Activated CD8-positive, alpha-beta T cell treated with anti-CD3 and anti-CD28 coated beads for 36 hours (primary cell): ENCODE measurements around the gene MED26. TPM values are rescaled to one million over a fixed set of nuclear protein-coding genes. Genes with fewer than 3 reads are reported as not detected.
A peak's percentile ranks its signal among the peaks of the same experiment; 100 is the strongest.

Source experiments
- ATAC-seq: fragments of 200-7000 bp; cut with Tn5 transposase; one replicate; pipeline ENCODE4 v1.10.0; 2021; ENCODE audit warnings: mild to moderate bottlenecking, moderate library complexity
- CTCF ChIA-PET: fragments of 350-600 bp; sonication (Branson Sonifier 250); formaldehyde crosslinking; loops from one replicate; lab custom pipeline; 2021; ENCODE audit warnings: antibody characterized with exemption; lab: Charles Lee
- POLR2A ChIA-PET: fragments of 350-600 bp; sonication (Branson Sonifier 250); formaldehyde crosslinking; loops from one replicate; lab custom pipeline; 2021; ENCODE audit warnings: antibody characterized with exemption; lab: Charles Lee
- DNase-seq: peaks from one replicate; pipeline ENCODE4 v3.0.0-alpha.2; 2020
- H3K27ac Mint-ChIP-seq: one replicate; pipeline ENCODE4 v1.8.0; 2021; ENCODE audit warnings: mild to moderate bottlenecking, mixed read lengths
- H3K27me3 Mint-ChIP-seq: one replicate; pipeline ENCODE4 v1.8.0; 2021; ENCODE audit warnings: mixed read lengths
- H3K36me3 Mint-ChIP-seq: one replicate; pipeline ENCODE4 v1.8.0; 2021; ENCODE audit warnings: low read depth, mixed read lengths
- H3K4me1 Mint-ChIP-seq: one replicate; pipeline ENCODE4 v1.8.0; 2021; ENCODE audit warnings: low read depth, mixed read lengths
- H3K4me3 Mint-ChIP-seq: one replicate; pipeline ENCODE4 v1.8.0; 2021; ENCODE audit warnings: mild to moderate bottlenecking, moderate library complexity, mixed read lengths
- H3K9me3 Mint-ChIP-seq: one replicate; pipeline ENCODE4 v1.8.0; 2021; ENCODE audit warnings: mixed read lengths
- intact Hi-C: fragments of 100-400 bp; cut with micrococcal nuclease; formaldehyde crosslinking; loops from one replicate; pipeline ENCODE4 v1.10.0; 2022
- total RNA-seq, 2 experiments: library from RNA; stranded (reverse); gene quantifications; one replicate each; pipeline ENCODE4 v1.2.3, GENCODE V29; 2021
- TF ChIP-seq, protein P1 (sequence below): fragments of 200-600 bp; IDR thresholded peaks from one replicate; pipeline ENCODE4 v1.8.0; 2022; ENCODE audit warnings: antibody characterized with exemption, mild to moderate bottlenecking

The MED26 gene
- total RNA-seq, 2 experiments from 2014 or later: 14.2 to 19.3 TPM

DNA sequence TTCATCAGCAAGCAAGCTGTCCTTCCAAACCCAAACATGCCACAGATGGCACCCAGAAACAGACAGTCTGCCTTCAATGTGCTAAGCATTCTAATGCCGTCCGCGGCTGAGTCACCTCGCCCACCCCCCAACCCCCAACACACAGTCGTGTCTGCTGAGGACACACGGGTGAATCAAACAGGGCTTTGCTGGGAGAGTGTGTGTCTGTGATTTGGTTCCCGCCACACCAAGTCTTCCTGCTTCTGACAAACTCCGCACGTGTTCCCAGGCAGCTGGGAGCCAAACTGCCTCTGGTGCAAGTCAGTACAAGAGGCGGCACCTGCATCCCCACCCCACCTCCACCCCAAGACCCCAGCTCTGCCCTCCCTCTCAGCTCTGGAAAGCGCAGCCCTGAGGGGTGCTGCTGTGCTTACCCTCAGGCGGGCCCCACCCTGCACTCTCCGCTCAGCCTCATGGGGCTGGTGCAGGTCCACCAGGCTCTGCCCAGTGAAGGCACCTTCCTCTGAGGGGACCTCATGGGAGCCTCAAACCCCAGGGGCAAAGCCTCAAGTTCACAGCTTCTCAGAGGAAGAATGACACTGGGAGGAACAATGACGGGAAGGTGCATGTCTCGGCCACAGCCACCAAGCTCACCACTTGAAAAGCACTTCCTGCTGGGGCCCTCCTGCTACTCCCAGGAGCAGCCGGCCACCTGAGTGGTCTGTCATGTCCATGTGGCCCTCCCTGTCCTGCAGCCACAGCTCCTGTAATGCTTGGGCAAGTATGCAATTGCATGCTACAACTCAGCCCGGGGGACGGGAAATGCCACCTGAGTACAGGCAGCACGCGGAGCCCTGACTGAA lies 40.8 kb downstream of the MED26 start:
- no peaks in the 10 kb centered on the region for H3K9me3 Mint-ChIP-seq
- peak overlapping the region; percentile 87 for H3K4me3 Mint-ChIP-seq
- TF ChIP-seq, protein P1, sequence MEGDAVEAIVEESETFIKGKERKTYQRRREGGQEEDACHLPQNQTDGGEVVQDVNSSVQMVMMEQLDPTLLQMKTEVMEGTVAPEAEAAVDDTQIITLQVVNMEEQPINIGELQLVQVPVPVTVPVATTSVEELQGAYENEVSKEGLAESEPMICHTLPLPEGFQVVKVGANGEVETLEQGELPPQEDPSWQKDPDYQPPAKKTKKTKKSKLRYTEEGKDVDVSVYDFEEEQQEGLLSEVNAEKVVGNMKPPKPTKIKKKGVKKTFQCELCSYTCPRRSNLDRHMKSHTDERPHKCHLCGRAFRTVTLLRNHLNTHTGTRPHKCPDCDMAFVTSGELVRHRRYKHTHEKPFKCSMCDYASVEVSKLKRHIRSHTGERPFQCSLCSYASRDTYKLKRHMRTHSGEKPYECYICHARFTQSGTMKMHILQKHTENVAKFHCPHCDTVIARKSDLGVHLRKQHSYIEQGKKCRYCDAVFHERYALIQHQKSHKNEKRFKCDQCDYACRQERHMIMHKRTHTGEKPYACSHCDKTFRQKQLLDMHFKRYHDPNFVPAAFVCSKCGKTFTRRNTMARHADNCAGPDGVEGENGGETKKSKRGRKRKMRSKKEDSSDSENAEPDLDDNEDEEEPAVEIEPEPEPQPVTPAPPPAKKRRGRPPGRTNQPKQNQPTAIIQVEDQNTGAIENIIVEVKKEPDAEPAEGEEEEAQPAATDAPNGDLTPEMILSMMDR: no peak
- intact Hi-C loops: no loop called here
- H3K4me1 Mint-ChIP-seq: peaks cover 85% of the 10 kb centered on the region
- H3K36me3 Mint-ChIP-seq: peaks cover 17% of the 10 kb centered on the region
- CTCF ChIA-PET: interaction anchor here (0.8 to 2.7 kb wide), 4 partner anchors 13 to 72 kb away, joined by 3 to 11 read pairs (median 4); no protein-coding TSS in a partner anchor
- no peaks in the 10 kb centered on the region for H3K27me3 Mint-ChIP-seq
- DNase-seq (peak; percentile 80), ATAC-seq (peak; percentile 15)
- POLR2A ChIA-PET: interaction anchor here (0.7 to 7.5 kb wide), 13 partner anchors 14 to 149 kb away, joined by 3 to 93 read pairs (median 5); partner anchors contain the start of genes C19orf44, CALR3, MED26 and SLC35E1
- peak overlapping the region; percentile 74 for H3K27ac Mint-ChIP-seq

DNA sequence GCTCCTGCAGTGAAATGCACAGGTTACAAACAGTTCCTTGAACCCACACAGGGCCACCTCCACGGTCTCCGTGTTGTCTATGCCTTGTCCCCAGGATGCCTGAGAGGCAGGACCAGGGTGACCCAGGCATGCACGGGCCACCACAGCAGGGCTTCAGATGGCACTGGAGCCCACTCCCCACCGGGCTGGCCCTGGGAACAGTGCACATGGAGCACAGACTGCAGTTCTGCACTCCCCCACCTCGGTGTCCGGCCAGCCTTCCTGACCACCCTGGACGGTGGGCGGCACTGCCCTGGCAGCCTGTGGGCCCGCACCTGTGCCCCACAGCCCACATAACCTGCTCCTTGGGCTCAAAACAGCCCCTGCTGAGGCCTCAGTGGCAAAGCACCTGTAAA lies 41.5 kb downstream of the MED26 start:
- Mint-ChIP-seq H3K27ac (peak overlapping the region; percentile 74), H3K36me3 (peaks cover 17% of the 10 kb centered on the region), H3K27me3 (no peaks in the 10 kb centered on the region), H3K4me1 (peaks cover 85% of the 10 kb centered on the region), H3K4me3 (peak overlapping the region; percentile 87), H3K9me3 (no peaks in the 10 kb centered on the region)
- DNase-seq (no peak), ATAC-seq (no peak)
- intact Hi-C loops: no loop called here
- TF ChIP-seq, protein P1: no peak
- ChIA-PET CTCF (interaction anchor here (2.7 kb wide), 1 partner anchor 19 kb away, joined by 11 read pairs; no protein-coding TSS in a partner anchor), POLR2A (interaction anchor here (0.9 to 7.5 kb wide), 6 partner anchors 13 to 73 kb away, joined by 3 to 93 read pairs (median 6); partner anchors contain the start of genes MED26, SLC35E1 and SMIM7)

DNA sequence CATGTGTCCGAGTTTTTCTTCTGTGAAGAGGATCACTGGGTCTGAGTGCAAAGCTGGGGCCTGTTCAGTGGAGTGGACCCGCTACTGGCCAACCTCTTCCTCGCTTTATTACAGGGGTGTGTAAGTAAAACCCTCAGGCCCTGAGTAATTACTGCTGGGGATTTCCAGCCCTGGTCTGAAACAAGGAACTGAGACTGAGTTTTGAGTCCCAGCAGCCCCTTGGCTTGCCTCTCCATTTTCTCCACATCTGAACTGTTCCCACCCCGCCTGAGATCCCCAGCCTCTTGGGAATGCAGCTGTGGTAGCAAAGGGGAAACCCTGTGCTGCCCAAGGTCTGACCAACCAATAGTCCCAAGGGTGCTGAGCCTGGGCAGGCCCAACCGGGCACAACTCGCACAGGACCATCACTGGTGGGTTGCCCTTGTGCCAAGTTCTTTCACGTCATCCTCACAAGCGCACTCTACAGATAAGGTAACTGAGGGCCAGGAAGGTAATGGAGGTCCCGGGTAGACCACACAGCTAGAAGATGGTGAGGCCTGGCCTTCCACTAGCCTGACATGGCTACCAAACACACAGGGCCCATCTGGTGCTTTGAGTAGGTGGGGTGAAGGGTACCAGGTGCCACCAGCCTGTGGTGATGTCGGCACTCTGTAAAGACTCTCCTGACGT lies 42.1 kb downstream of the MED26 start:
- Mint-ChIP-seq H3K36me3 (peaks cover 17% of the 10 kb centered on the region), H3K4me3 (peak overlapping the region; percentile 87), H3K27me3 (no peaks in the 10 kb centered on the region), H3K27ac (peak overlapping the region; percentile 74), H3K9me3 (no peaks in the 10 kb centered on the region), H3K4me1 (peaks cover 86% of the 10 kb centered on the region)
- ATAC-seq (peak; percentile 8), DNase-seq (peak; percentile 70)
- intact Hi-C loops: no loop called here
- POLR2A ChIA-PET: interaction anchor here (1.5 to 7.5 kb wide), 5 partner anchors 13 to 73 kb away, joined by 3 to 93 read pairs (median 6); partner anchors contain the start of genes MED26, SLC35E1 and SMIM7
- CTCF ChIA-PET: interaction anchor here (2.7 kb wide), 1 partner anchor 19 kb away, joined by 11 read pairs; no protein-coding TSS in a partner anchor
- TF ChIP-seq, protein P1: no peak

DNA sequence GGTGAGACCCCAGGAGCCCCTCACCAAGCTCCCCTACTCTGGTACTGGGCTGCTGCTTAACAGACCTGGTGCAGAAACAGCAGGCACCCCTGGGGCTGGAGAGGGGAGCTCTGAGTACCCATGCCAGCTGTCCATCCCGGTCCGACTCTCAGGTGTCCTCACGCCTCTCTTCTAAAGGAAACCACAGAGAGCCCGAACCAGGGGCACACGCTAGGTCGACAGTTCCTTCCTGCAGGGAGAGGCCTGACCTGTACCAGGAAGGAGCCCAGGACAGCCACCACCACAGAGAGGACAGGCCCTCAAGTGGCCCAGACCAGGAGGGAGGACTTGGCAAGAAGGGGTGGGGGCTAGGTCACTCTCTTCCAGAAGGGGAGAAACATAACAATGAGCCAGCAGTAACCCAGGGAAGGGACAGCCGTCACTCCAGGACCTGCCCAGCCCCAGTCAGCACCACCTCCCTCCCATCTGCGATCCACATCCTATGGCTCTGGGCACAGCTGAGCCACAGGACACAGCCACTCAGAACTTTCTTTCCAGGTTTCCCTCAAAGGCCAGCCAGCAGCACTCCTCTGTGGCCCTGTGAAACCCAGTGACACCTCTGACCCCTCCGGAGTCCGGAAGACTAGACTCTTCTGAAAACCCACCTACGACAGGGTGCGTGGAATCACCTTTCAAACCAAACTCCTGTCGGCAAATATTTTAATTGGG lies 42.8 kb downstream of the MED26 start:
- Mint-ChIP-seq H3K36me3 (peaks cover 17% of the 10 kb centered on the region), H3K9me3 (no peaks in the 10 kb centered on the region), H3K4me3 (peak overlapping the region; percentile 87), H3K4me1 (peaks cover 85% of the 10 kb centered on the region), H3K27me3 (no peaks in the 10 kb centered on the region), H3K27ac (peak overlapping the region; percentile 74)
- POLR2A ChIA-PET: interaction anchor here (0.7 to 7.5 kb wide), 13 partner anchors 8 to 491 kb away, joined by 3 to 93 read pairs (median 4); partner anchors contain the start of genes CHERP, MED26, MYO9B and SLC35E1
- ATAC-seq (no peak), DNase-seq (no peak)
- CTCF ChIA-PET: interaction anchor here (1.0 to 2.6 kb wide), 3 partner anchors 12 to 40 kb away, joined by 3 to 14 read pairs (median 3); no protein-coding TSS in a partner anchor
- TF ChIP-seq, protein P1: no peak
- intact Hi-C loops: no loop called here
